ENCODE results near the gene TMEM80. TPM values are rescaled to one million over a fixed set of nuclear protein-coding genes. Genes with fewer than 3 reads are reported as not detected.
A peak's percentile ranks its signal among the peaks of the same experiment; 100 is the strongest.

TMEM80 gene
- total RNA-seq, 1 donor from 2014 or later = 38.7 TPM

- peaks cover 4% of the 10 kb centered on the region for H3K36me3 Mint-ChIP-seq
- H3K9ac ChIP-seq = peak overlapping the region; percentile 86
- no peaks in the 10 kb centered on the region for H3K9me3 ChIP-seq (ENCODE audit: low read depth)
- H3K4me3 ChIP-seq = peak overlapping the region; percentile 77
- H3K4me1 Mint-ChIP-seq = peaks cover 37% of the 10 kb centered on the region
- H3K27me3 ChIP-seq = no peaks in the 10 kb centered on the region
- H3K27me3 Mint-ChIP-seq (ENCODE audit: insufficient read depth, low read depth) = peaks cover 6% of the 10 kb centered on the region
- no peak for DNase-seq (ENCODE audit: low spot score)
- peak overlapping the region; percentile 97 for H3K27ac Mint-ChIP-seq
- H3F3A ChIP-seq (ENCODE audit: low read depth) = peaks cover 24% of the 10 kb centered on the region
- peak overlapping the region; percentile 92 for H3K4me3 Mint-ChIP-seq
- TF ChIP-seq EZH2 (IDR thresholded peaks at IDR 0.05) (no peak), EZH2phosphoT487 (IDR thresholded peaks at IDR 0.05) (no peak), CTCF (IDR thresholded peaks at IDR 0.05) (no peak)
- H3K9me3 Mint-ChIP-seq = peaks cover 2% of the 10 kb centered on the region
- H3K36me3 ChIP-seq = no peaks in the 10 kb centered on the region
- peaks cover 22% of the 10 kb centered on the region for H3K4me1 ChIP-seq
- peak overlapping the region; percentile 68 for H3K4me2 ChIP-seq
- H2AFZ ChIP-seq (replicated peaks) = peak overlapping the region; percentile 93
- peaks cover 33% of the 10 kb centered on the region for H4K20me1 ChIP-seq (ENCODE audit: low read depth)
- H3K79me2 ChIP-seq (ENCODE audit: low read depth) = peaks cover 59% of the 10 kb centered on the region
- H3K27ac ChIP-seq = peak overlapping the region; percentile 95
Observed at GRCh38 chr11:695288-695537, 403 bp upstream of the TMEM80 start.

GRCh38 chr11:696955-697491 is 1.4 kb downstream of the TMEM80 start:
- peaks cover 2% of the 10 kb centered on the region for H3K9me3 Mint-ChIP-seq
- H3K4me2 ChIP-seq = peak overlapping the region; percentile 83
- H3K4me3 Mint-ChIP-seq = peak overlapping the region; percentile 92
- H3K9ac ChIP-seq = no peak overlapping the region
- no peaks in the 10 kb centered on the region for H3K36me3 ChIP-seq
- H3K27ac ChIP-seq = no peak overlapping the region
- peaks cover 4% of the 10 kb centered on the region for H3K36me3 Mint-ChIP-seq
- peaks cover 29% of the 10 kb centered on the region for H3K4me1 Mint-ChIP-seq
- H3K4me1 ChIP-seq = peaks cover 22% of the 10 kb centered on the region
- H3K79me2 ChIP-seq (ENCODE audit: low read depth) = peaks cover 42% of the 10 kb centered on the region
- TF ChIP-seq CTCF (IDR thresholded peaks at IDR 0.05) (no peak), EZH2 (IDR thresholded peaks at IDR 0.05) (no peak), EZH2phosphoT487 (IDR thresholded peaks at IDR 0.05) (no peak)
- DNase-seq (ENCODE audit: low spot score) = no peak
- peaks cover 24% of the 10 kb centered on the region for H3F3A ChIP-seq (ENCODE audit: low read depth)
- H3K4me3 ChIP-seq = no peak overlapping the region
- no peak overlapping the region for H3K27ac Mint-ChIP-seq
- H3K27me3 Mint-ChIP-seq (ENCODE audit: insufficient read depth, low read depth) = peaks cover 7% of the 10 kb centered on the region
- no peaks in the 10 kb centered on the region for H3K27me3 ChIP-seq
- no peaks in the 10 kb centered on the region for H3K9me3 ChIP-seq (ENCODE audit: low read depth)
- no peak overlapping the region for H2AFZ ChIP-seq (replicated peaks)
- peaks cover 21% of the 10 kb centered on the region for H4K20me1 ChIP-seq (ENCODE audit: low read depth)

- Histone ChIP-seq H3K4me3 (no peak overlapping the region), H3K9me3 (ENCODE audit: low read depth) (no peaks in the 10 kb centered on the region), H3K4me1 (peaks cover 21% of the 10 kb centered on the region), H3F3A (ENCODE audit: low read depth) (peaks cover 24% of the 10 kb centered on the region), H4K20me1 (ENCODE audit: low read depth) (peaks cover 14% of the 10 kb centered on the region), H3K27me3 (no peaks in the 10 kb centered on the region), H3K27ac (peak overlapping the region; percentile 64), H3K4me2 (no peak overlapping the region), H3K79me2 (ENCODE audit: low read depth) (peaks cover 33% of the 10 kb centered on the region), H2AFZ (replicated peaks) (no peak overlapping the region), H3K36me3 (no peaks in the 10 kb centered on the region), H3K9ac (peak overlapping the region; percentile 42)
- Mint-ChIP-seq H3K27ac (no peak overlapping the region), H3K4me1 (peaks cover 26% of the 10 kb centered on the region), H3K36me3 (peaks cover 4% of the 10 kb centered on the region), H3K4me3 (peak overlapping the region; percentile 92), H3K9me3 (peaks cover 2% of the 10 kb centered on the region), H3K27me3 (ENCODE audit: insufficient read depth, low read depth) (peaks cover 6% of the 10 kb centered on the region)
- TF ChIP-seq EZH2phosphoT487 (IDR thresholded peaks at IDR 0.05) (no peak), EZH2 (IDR thresholded peaks at IDR 0.05) (no peak), CTCF (IDR thresholded peaks at IDR 0.05) (no peak)
- no peak for DNase-seq (ENCODE audit: low spot score)
Observed at GRCh38 chr11:697811-698311, 2.2 kb downstream of the TMEM80 start.

All from neural progenitor cell (in vitro differentiated cells).